ENCODE measurements around the gene OR56B4. TPM values are rescaled to one million over a fixed set of nuclear protein-coding genes. Genes with fewer than 3 reads are reported as not detected.

The OR56B4 gene
- total and polyA plus RNA-seq, 4 donors = not detected

DNA sequence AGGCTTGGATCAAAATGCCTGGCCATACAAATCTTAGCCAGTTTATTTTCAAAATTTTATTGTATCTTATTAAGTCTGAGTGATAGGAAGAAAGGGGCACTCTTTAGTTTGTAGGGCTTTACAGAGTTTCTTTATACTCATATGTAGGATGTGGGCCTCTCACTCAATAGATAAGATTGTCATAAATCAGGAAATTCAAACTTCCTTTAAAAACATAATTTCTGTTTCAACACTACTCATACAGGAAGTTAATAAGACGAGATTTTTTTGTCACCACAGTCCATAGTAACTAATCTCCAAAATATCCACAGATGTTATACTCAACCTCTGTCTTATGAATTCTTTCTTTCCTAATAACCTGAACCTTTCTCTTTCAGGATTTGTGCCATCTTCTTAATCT, 13.3 kb upstream of the OR56B4 start:
- H3K9me3 ChIP-seq (ENCODE audit: control insufficient read depth, low read length) = no peaks in the 10 kb centered on the region
- intact Hi-C loops (cut with DNase I) = no loop called here
- ATAC-seq (ENCODE audit: low FRiP score) (no peak), DNase-seq (no peak)
- no peak overlapping the region for H3K4me3 ChIP-seq (ENCODE audit: low read length in 2 of 2)
- H3K27me3 ChIP-seq (ENCODE audit: control insufficient read depth in 1 of 2, insufficient read depth in 2 of 2, low read length in 1 of 2) = no peaks in the 10 kb centered on the region
- H3K4me1 ChIP-seq (ENCODE audit: control insufficient read depth in 1 of 2, insufficient read depth in 2 of 2, low read length in 2 of 2) = peaks cover 0 to 3% of the 10 kb centered on the region in 2 donors
- H3K27ac ChIP-seq (ENCODE audit: low read depth in 1 of 2, low read length in 2 of 2) = no peak overlapping the region
- no peaks in the 10 kb centered on the region for H3K36me3 ChIP-seq (ENCODE audit: control insufficient read depth in 1 of 2, insufficient read depth in 2 of 2, low read length in 1 of 2)
- 20 to 30% methylated on average over 1 of the region's 1 CpG for WGBS, 2 donors

- H3K36me3 ChIP-seq (ENCODE audit: control insufficient read depth in 1 of 2, insufficient read depth in 2 of 2, low read length in 1 of 2) = no peaks in the 10 kb centered on the region
- no peak overlapping the region for H3K27ac ChIP-seq (ENCODE audit: low read depth in 1 of 2, low read length in 2 of 2)
- WGBS, 2 donors = 80 to 83% methylated on average over 2 of the region's 2 CpGs
- intact Hi-C loops (cut with DNase I) = no loop called here
- no peak for DNase-seq
- H3K9me3 ChIP-seq (ENCODE audit: control insufficient read depth, low read length) = no peaks in the 10 kb centered on the region
- no peak overlapping the region for H3K4me3 ChIP-seq (ENCODE audit: low read length in 2 of 2)
- no peak for ATAC-seq (ENCODE audit: low FRiP score)
- H3K27me3 ChIP-seq (ENCODE audit: control insufficient read depth in 1 of 2, insufficient read depth in 2 of 2, low read length in 1 of 2) = no peaks in the 10 kb centered on the region
- peaks cover 0 to 3% of the 10 kb centered on the region in 2 donors for H3K4me1 ChIP-seq (ENCODE audit: control insufficient read depth in 1 of 2, insufficient read depth in 2 of 2, low read length in 2 of 2)
Measured at GRCh38 chr11:6095798-6096197, 11.7 kb upstream of the OR56B4 start.

DNA sequence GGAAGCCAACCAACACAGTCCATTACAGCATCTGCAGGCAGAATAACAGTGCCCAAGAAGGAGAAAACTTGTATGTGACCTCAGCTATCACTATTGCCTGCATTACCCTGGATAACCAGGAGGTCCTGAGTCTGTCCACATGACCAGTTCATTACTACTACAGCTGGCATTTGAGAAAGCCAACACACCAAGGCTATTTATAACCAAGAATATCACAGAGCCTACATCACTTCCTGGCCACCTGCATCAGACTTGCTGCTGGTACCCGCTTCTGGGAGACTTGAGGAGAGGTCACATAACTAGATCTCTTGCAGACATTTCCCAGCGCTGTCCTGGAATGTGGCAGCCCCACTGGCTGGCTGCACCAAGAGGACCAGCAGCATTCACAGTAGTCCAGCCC, 11.1 kb upstream of the OR56B4 start:
- no peaks in the 10 kb centered on the region for H3K36me3 ChIP-seq (ENCODE audit: control insufficient read depth in 1 of 2, insufficient read depth in 2 of 2, low read length in 1 of 2)
- ATAC-seq (ENCODE audit: low FRiP score) = no peak
- WGBS, 2 donors = 12 to 17% methylated on average over 2 of the region's 2 CpGs
- DNase-seq = no peak
- no peaks in the 10 kb centered on the region for H3K9me3 ChIP-seq (ENCODE audit: control insufficient read depth, low read length)
- H3K27me3 ChIP-seq (ENCODE audit: control insufficient read depth in 1 of 2, insufficient read depth in 2 of 2, low read length in 1 of 2) = no peaks in the 10 kb centered on the region
- H3K4me1 ChIP-seq (ENCODE audit: control insufficient read depth in 1 of 2, insufficient read depth in 2 of 2, low read length in 2 of 2) = peaks cover 0 to 3% of the 10 kb centered on the region in 2 donors
- intact Hi-C loops (cut with DNase I) = no loop called here
- H3K27ac ChIP-seq (ENCODE audit: low read depth in 1 of 2, low read length in 2 of 2) = no peak overlapping the region
- H3K4me3 ChIP-seq (ENCODE audit: low read length in 2 of 2) = no peak overlapping the region

DNA sequence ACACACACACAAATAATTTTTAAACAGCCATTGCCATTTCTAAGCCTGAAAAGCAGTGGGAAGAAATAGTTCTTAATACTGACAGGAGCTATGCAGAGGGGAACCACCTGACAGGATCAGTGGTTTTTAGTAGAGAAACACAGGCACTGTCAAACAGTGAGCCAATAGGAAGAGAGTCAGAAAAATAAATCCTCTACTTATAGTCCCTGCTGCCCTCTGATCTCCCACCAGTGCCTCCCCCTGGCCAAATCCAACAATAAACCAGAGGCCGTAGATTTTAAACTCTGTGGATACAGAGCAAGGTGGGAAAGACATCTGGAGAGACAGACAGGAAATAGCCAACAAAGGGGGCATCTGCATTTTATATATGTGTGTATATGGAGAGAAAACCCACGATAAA, 7.9 kb upstream of the OR56B4 start:
- ATAC-seq (ENCODE audit: low FRiP score) = no peak
- Histone ChIP-seq H3K27me3 (ENCODE audit: control insufficient read depth in 1 of 2, insufficient read depth in 2 of 2, low read length in 1 of 2) (no peaks in the 10 kb centered on the region), H3K9me3 (ENCODE audit: control insufficient read depth, low read length) (no peaks in the 10 kb centered on the region), H3K4me1 (ENCODE audit: control insufficient read depth in 1 of 2, insufficient read depth in 2 of 2, low read length in 2 of 2) (peaks cover 0 to 3% of the 10 kb centered on the region in 2 donors), H3K27ac (ENCODE audit: low read depth in 1 of 2, low read length in 2 of 2) (no peak overlapping the region), H3K4me3 (ENCODE audit: low read length in 2 of 2) (no peak overlapping the region), H3K36me3 (ENCODE audit: control insufficient read depth in 1 of 2, insufficient read depth in 2 of 2, low read length in 1 of 2) (no peaks in the 10 kb centered on the region)
- DNase-seq = no peak
- WGBS, 2 donors = 61 to 80% methylated on average over 2 of the region's 2 CpGs
- intact Hi-C loops (cut with DNase I) = no loop called here

DNA sequence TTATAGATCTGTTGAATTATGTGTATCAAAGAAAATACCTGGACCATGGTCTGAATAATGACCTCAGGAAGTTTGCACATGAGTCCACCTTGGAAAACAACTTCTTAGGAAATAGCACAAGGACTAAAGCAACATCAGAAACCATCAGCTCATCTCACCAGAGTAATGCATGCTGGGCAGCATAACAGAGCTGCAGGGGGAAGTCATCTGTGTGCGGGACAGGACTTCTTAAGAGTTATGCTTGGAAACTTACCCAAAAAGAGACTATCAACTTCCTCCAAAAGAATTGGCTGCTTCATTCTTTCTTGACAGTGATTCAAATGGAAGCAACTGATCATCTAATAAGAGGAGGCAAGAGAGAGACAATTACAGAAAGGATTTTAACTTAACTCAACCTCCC, 2.5 kb downstream of the OR56B4 start:
- H3K27me3 ChIP-seq (ENCODE audit: control insufficient read depth in 1 of 2, insufficient read depth in 2 of 2, low read length in 1 of 2) = no peaks in the 10 kb centered on the region
- no peak overlapping the region for H3K4me3 ChIP-seq (ENCODE audit: low read length in 2 of 2)
- intact Hi-C loops (cut with DNase I) = no loop called here
- no peaks in the 10 kb centered on the region for H3K4me1 ChIP-seq (ENCODE audit: control insufficient read depth in 1 of 2, insufficient read depth in 2 of 2, low read length in 2 of 2)
- ATAC-seq (ENCODE audit: low FRiP score) (no peak), DNase-seq (no peak)
- WGBS, 2 donors = 6 to 22% methylated on average over 1 of the region's 1 CpG
- H3K9me3 ChIP-seq (ENCODE audit: control insufficient read depth, low read length) = no peaks in the 10 kb centered on the region
- no peak overlapping the region for H3K27ac ChIP-seq (ENCODE audit: low read depth in 1 of 2, low read length in 2 of 2)
- no peaks in the 10 kb centered on the region for H3K36me3 ChIP-seq (ENCODE audit: control insufficient read depth in 1 of 2, insufficient read depth in 2 of 2, low read length in 1 of 2)

GRCh38 chr11:6111673-6112072, 4.2 kb downstream of the OR56B4 start:
- DNase-seq (no peak), ATAC-seq (ENCODE audit: low FRiP score) (no peak)
- no peaks in the 10 kb centered on the region for H3K9me3 ChIP-seq (ENCODE audit: control insufficient read depth, low read length)
- no peaks in the 10 kb centered on the region for H3K4me1 ChIP-seq (ENCODE audit: control insufficient read depth in 1 of 2, insufficient read depth in 2 of 2, low read length in 2 of 2)
- no peaks in the 10 kb centered on the region for H3K27me3 ChIP-seq (ENCODE audit: control insufficient read depth in 1 of 2, insufficient read depth in 2 of 2, low read length in 1 of 2)
- intact Hi-C loops (cut with DNase I) = no loop called here
- H3K36me3 ChIP-seq (ENCODE audit: control insufficient read depth in 1 of 2, insufficient read depth in 2 of 2, low read length in 1 of 2) = no peaks in the 10 kb centered on the region
- no peak overlapping the region for H3K4me3 ChIP-seq (ENCODE audit: low read length in 2 of 2)
- WGBS, 2 donors = 46 to 53% methylated on average over 2 of the region's 2 CpGs
- H3K27ac ChIP-seq (ENCODE audit: low read depth in 1 of 2, low read length in 2 of 2) = no peak overlapping the region

DNA sequence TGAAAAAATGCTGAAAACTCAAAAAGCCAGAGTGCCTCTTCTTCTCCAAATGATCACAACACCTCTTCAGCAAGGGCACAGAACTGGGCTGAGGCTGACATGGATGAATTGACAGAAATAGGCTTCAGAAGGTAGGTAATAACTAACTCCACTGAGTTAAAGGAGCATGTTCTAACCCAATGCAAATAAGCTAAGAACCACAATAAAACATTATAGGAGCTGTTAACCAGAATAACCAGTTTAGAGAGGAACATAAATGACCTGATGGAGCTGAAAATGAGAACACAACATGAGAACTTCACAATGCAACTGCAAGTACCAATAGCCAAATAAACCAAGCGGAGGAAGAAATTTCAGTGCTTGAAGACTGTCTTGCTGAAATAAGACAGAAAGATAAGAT, 9.2 kb downstream of the OR56B4 start:
- no peak for ATAC-seq (ENCODE audit: low FRiP score)
- H3K27ac ChIP-seq (ENCODE audit: low read depth in 1 of 2, low read length in 2 of 2) = no peak overlapping the region
- intact Hi-C loops (cut with DNase I) = no loop called here
- H3K27me3 ChIP-seq (ENCODE audit: control insufficient read depth in 1 of 2, insufficient read depth in 2 of 2, low read length in 1 of 2) = no peaks in the 10 kb centered on the region
- no peaks in the 10 kb centered on the region for H3K36me3 ChIP-seq (ENCODE audit: control insufficient read depth in 1 of 2, insufficient read depth in 2 of 2, low read length in 1 of 2)
- WGBS, 2 donors = 93 to 94% methylated on average over 1 of the region's 1 CpG
- no peak for DNase-seq
- H3K9me3 ChIP-seq (ENCODE audit: control insufficient read depth, low read length) = no peaks in the 10 kb centered on the region
- no peaks in the 10 kb centered on the region for H3K4me1 ChIP-seq (ENCODE audit: control insufficient read depth in 1 of 2, insufficient read depth in 2 of 2, low read length in 2 of 2)
- no peak overlapping the region for H3K4me3 ChIP-seq (ENCODE audit: low read length in 2 of 2)

DNA sequence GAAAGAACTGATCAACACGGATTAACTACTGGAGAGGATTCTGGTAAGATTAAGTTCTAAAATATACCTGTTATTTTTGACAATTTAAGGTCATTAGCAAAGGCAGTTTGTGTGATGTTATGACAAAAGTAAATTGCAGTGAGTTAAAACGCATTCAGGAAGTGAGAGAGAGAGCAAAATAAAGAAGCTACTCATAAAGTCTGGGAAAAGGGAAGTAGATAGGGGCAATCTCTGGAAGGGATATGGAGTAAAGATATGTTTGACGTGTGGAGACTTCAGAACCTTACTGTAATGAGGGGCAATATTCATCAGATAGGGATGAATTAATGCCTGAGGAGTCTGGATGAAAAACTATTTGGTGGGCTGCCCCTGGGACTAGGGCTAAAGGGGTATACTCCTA, 16.8 kb downstream of the OR56B4 start:
- no peak overlapping the region for H3K4me3 ChIP-seq (ENCODE audit: low read length in 2 of 2)
- ATAC-seq (ENCODE audit: low FRiP score) = no peak
- peaks cover 0 to 1% of the 10 kb centered on the region in 2 donors for H3K27me3 ChIP-seq (ENCODE audit: control insufficient read depth in 1 of 2, insufficient read depth in 2 of 2, low read length in 1 of 2)
- H3K27ac ChIP-seq (ENCODE audit: low read depth in 1 of 2, low read length in 2 of 2) = no peak overlapping the region
- no peaks in the 10 kb centered on the region for H3K36me3 ChIP-seq (ENCODE audit: control insufficient read depth in 1 of 2, insufficient read depth in 2 of 2, low read length in 1 of 2)
- intact Hi-C loops (cut with DNase I) = no loop called here
- DNase-seq = no peak
- 60 to 61% methylated on average over 3 of the region's 3 CpGs for WGBS, 2 donors
- H3K9me3 ChIP-seq (ENCODE audit: control insufficient read depth, low read length) = no peaks in the 10 kb centered on the region
- no peaks in the 10 kb centered on the region for H3K4me1 ChIP-seq (ENCODE audit: control insufficient read depth in 1 of 2, insufficient read depth in 2 of 2, low read length in 2 of 2)

- intact Hi-C loops (cut with DNase I) = no loop called here
- no peak overlapping the region for H3K27ac ChIP-seq (ENCODE audit: low read depth in 1 of 2, low read length in 2 of 2)
- no peaks in the 10 kb centered on the region for H3K36me3 ChIP-seq (ENCODE audit: control insufficient read depth in 1 of 2, insufficient read depth in 2 of 2, low read length in 1 of 2)
- no peaks in the 10 kb centered on the region for H3K9me3 ChIP-seq (ENCODE audit: control insufficient read depth, low read length)
- H3K4me1 ChIP-seq (ENCODE audit: control insufficient read depth in 1 of 2, insufficient read depth in 2 of 2, low read length in 2 of 2) = no peaks in the 10 kb centered on the region
- ATAC-seq (ENCODE audit: low FRiP score) = no peak
- H3K27me3 ChIP-seq (ENCODE audit: control insufficient read depth in 1 of 2, insufficient read depth in 2 of 2, low read length in 1 of 2) = peaks cover 0 to 1% of the 10 kb centered on the region in 2 donors
- no peak overlapping the region for H3K4me3 ChIP-seq (ENCODE audit: low read length in 2 of 2)
- DNase-seq = no peak
- 58 to 64% methylated on average over 4 of the region's 4 CpGs for WGBS, 2 donors
Measured at GRCh38 chr11:6127881-6128280, 20.4 kb downstream of the OR56B4 start.
